GM18502 (cell line): Measurements from ENCODE around the gene HDAC4.

Experiments
- ATAC-seq: cut with Tn5 transposase; IDR thresholded peaks from one replicate; pipeline ENCODE4 v1.9.1; 2021; ENCODE audit warnings: mild to moderate bottlenecking; ENCODE audit not compliant: unreplicated experiment, poor library complexity

The HDAC4 gene

GRCh38 chr2:239300871-239301735 is 99.7 kb downstream of the HDAC4 start:
- ATAC-seq: no peak

DNA sequence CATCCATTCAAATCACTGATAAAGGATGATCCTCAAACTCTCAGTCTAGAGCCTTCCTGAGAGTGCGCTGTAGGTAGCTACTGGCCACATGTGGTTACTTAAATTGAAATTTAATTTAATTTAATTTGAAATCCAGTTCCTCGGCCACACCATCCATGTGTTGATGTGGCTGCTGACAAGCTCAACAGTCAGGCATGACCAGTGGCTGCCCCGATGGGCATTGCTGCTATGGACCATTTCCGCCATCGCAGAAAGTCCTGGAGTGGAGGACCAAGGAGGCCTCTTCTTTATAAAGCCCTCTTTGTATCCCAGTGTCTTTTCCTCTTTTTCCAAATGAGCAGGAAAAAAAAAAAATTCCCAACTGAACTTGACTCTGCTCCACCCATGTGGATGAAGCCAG is 100.6 kb downstream of the HDAC4 start:
- ATAC-seq: no peak

GRCh38 chr2:239299218-239299939 is 101.4 kb downstream of the HDAC4 start:
- ATAC-seq: no peak

DNA sequence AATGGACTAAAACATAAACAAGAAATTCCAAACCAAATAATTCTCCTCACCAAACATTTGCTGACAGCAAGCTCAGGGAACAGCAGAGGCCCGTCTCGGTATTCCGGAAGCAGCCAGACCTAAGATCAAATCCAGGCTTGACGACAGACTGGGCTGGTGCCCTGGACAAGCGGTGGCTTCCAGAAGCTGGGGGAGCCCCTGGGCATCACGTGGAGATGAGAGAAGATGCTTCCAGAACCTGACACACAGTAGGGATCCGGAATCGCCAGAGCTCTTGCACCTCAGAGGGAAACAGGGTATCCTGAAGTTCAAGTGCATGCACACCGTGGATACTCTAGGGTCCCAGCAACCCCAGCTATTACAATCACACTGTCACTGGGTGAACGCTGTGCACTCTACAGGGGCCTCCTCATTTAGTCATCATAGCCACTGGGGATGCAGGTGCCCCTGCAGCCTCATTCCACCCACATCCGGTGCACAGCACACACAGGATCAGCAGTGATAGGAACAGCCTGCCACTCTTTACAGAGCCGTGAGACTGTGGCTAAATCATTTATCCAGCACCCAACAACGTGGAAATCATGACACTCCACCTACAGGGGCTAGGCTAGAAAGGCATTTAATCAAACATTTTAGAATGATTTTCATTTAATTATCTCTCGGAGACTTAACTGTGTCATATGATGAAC is 102.6 kb downstream of the HDAC4 start:
- ATAC-seq: no peak

GRCh38 chr2:239297142-239298004 is 103.4 kb downstream of the HDAC4 start:
- ATAC-seq: no peak

- no peak for ATAC-seq
These were observed 104.5 kb downstream of the HDAC4 start for GRCh38 chr2:239296020-239296932.

DNA sequence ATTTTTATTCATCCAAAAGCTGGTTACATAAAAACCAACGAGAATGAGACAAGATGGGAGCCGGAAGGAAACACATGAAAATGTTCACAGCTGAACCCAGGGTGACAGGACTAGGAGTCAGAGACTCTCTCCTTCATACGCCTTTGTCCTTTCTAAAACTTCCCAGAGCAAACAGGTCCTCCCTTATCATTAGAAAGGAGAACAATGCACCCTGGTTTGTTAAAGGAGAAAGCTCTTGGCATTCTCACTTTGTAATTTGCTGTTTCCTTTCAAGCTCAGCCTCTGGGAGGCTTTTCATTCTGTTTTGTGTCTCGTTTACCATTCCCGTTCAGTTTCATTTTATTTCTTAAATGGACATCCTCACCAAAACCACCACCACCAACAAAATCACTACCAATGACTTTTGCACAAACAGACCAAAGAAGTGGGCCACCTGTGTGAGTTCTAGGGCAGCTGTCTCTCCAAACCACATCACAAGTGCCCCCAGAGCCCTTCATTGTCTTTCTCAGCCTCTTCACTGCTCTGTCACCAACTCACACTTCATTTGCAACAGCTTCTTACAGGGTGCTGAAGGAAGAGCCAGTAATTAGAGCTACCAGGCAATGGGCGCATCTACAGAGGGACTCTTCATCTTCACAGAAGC is 105.3 kb downstream of the HDAC4 start:
- no peak for ATAC-seq

- no peak for ATAC-seq
These were observed 106.2 kb downstream of the HDAC4 start for GRCh38 chr2:239294571-239295054.

DNA sequence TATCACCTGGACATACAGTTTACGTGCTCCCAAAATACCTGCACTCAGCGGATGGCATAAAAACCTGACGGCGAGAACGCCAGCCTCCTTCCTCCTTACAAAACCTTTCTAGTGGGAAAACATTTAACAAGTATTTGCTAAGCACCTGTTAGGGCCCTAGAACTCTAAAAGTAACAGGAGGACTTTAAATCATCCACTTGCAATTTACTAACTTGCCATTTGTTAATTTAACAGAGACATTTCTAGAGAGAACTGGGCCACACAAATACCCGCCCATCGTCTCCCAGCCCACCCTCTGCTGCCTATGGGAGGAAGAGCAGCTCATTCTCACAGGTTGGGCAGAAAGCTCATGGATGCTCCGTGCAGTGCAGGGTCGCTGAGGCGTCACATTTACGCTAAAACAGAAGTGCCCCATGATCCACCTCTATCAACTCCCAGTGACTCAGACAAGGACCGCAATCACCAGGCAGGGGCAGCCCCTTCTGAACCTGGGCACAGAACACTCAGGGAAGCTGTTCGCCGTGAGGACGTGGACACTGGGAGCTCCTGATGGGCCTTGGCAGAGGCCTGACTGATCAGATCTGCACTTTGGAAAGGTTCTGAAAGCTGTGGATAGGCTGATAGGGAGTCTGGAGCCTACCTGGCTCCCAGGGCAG is 106.9 kb downstream of the HDAC4 start:
- peak; percentile 76 for ATAC-seq

GRCh38 chr2:239292959-239293774 is 107.7 kb downstream of the HDAC4 start:
- no peak for ATAC-seq

- ATAC-seq: no peak
These were observed 108.3 kb downstream of the HDAC4 start for GRCh38 chr2:239292531-239292930.

- no peak for ATAC-seq
These were observed 109.1 kb downstream of the HDAC4 start for GRCh38 chr2:239291475-239292350.

- ATAC-seq: no peak
These were observed 110.0 kb downstream of the HDAC4 start for GRCh38 chr2:239290618-239291474.

DNA sequence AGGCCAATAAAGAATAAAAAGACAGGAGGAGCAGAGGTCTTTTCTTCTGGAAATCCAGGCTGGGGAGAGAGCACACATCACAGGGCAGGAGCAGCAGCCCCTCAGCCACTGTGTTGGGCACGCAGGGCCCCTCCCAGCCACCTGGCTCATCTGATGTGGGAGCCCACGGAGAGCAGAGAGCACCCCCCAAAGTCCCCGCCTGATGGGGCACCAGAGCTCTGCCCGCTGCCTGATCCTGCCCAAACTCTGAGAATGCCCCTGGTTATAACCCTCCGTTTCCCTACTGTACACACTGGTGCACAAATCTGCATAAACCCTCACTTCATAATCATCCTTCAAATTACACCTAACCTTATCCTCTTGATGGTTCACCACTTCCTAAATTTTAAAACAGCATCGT is 111.3 kb downstream of the HDAC4 start:
- no peak for ATAC-seq

GRCh38 chr2:239288951-239289511 is 111.8 kb downstream of the HDAC4 start:
- ATAC-seq: peak; percentile 77
